Measurements from ENCODE around the gene NKTR. TPM values are rescaled to one million over a fixed set of nuclear protein-coding genes. Genes with fewer than 3 reads are reported as not detected.

Gene NKTR
- total and polyA plus RNA-seq, 2 experiments from 2014 or later: 36.8 to 74.3 TPM

- peaks cover 99% of the 10 kb centered on the region for H3K79me2 ChIP-seq
- H3K4me2 ChIP-seq: no peak overlapping the region
- peaks cover 96% of the 10 kb centered on the region for H4K20me1 ChIP-seq (ENCODE audit: insufficient read depth, poor library complexity, severe bottlenecking)
- H3K27me3 ChIP-seq: no peaks in the 10 kb centered on the region
- no peaks in the 10 kb centered on the region for H3K36me3 ChIP-seq (replicated peaks; ENCODE audit: insufficient read depth, low read depth)
- DNase-seq (ENCODE audit: low spot score): no peak
- H3K27ac ChIP-seq: no peak overlapping the region
- TF ChIP-seq CTCF (IDR thresholded peaks at IDR 0.05; ENCODE audit: poor library complexity) (no peak), EZH2 (IDR thresholded peaks at IDR 0.05; ENCODE audit: borderline replicate concordance) (no peak), EZH2phosphoT487 (IDR thresholded peaks at IDR 0.05; ENCODE audit: low read depth, severe bottlenecking, unreplicated experiment) (no peak)
- H3K4me3 ChIP-seq: no peak overlapping the region
- no peaks in the 10 kb centered on the region for H3K9me3 ChIP-seq (ENCODE audit: low read depth)
- no peaks in the 10 kb centered on the region for H3K9me2 ChIP-seq (replicated peaks; ENCODE audit: insufficient read depth)
- H2AFZ ChIP-seq: no peak overlapping the region
- H3K4me1 ChIP-seq (ENCODE audit: insufficient read depth): no peaks in the 10 kb centered on the region
- WGBS (ENCODE audit: low lambda C conversion rate, missing lambda C conversion rate): 91% methylated on average over 1 of the region's 1 CpG
These were observed 11.7 kb downstream of the NKTR start for GRCh38 chr3:42612217-42612616.

- H3K27me3 ChIP-seq: no peaks in the 10 kb centered on the region
- H3K4me2 ChIP-seq: no peak overlapping the region
- 94% methylated on average over 3 of the region's 3 CpGs for WGBS (ENCODE audit: low lambda C conversion rate, missing lambda C conversion rate)
- no peaks in the 10 kb centered on the region for H3K9me2 ChIP-seq (replicated peaks; ENCODE audit: insufficient read depth)
- no peaks in the 10 kb centered on the region for H3K4me1 ChIP-seq (ENCODE audit: insufficient read depth)
- no peaks in the 10 kb centered on the region for H3K36me3 ChIP-seq (replicated peaks; ENCODE audit: insufficient read depth, low read depth)
- no peak overlapping the region for H3K27ac ChIP-seq
- no peak for DNase-seq (ENCODE audit: low spot score)
- peaks cover 98% of the 10 kb centered on the region for H4K20me1 ChIP-seq (ENCODE audit: insufficient read depth, poor library complexity, severe bottlenecking)
- no peak overlapping the region for H3K4me3 ChIP-seq
- H3K9me3 ChIP-seq (ENCODE audit: low read depth): no peaks in the 10 kb centered on the region
- H2AFZ ChIP-seq: no peak overlapping the region
- peaks cover 100% of the 10 kb centered on the region for H3K79me2 ChIP-seq
- TF ChIP-seq EZH2phosphoT487 (IDR thresholded peaks at IDR 0.05; ENCODE audit: low read depth, severe bottlenecking, unreplicated experiment): no peak
- no peak for TF ChIP-seq EZH2 (IDR thresholded peaks at IDR 0.05; ENCODE audit: borderline replicate concordance)
- no peak for TF ChIP-seq CTCF (IDR thresholded peaks at IDR 0.05; ENCODE audit: poor library complexity)
These were observed 12.4 kb downstream of the NKTR start for GRCh38 chr3:42612928-42613327.

GRCh38 chr3:42613462-42613861 lies 13.0 kb downstream of the NKTR start:
- Histone ChIP-seq H3K4me1 (ENCODE audit: insufficient read depth) (no peaks in the 10 kb centered on the region), H3K79me2 (peaks cover 98% of the 10 kb centered on the region), H2AFZ (no peak overlapping the region), H3K4me3 (no peak overlapping the region), H4K20me1 (ENCODE audit: insufficient read depth, poor library complexity, severe bottlenecking) (peaks cover 93% of the 10 kb centered on the region), H3K27me3 (no peaks in the 10 kb centered on the region), H3K27ac (no peak overlapping the region), H3K36me3 (replicated peaks; ENCODE audit: insufficient read depth, low read depth) (no peaks in the 10 kb centered on the region), H3K9me3 (ENCODE audit: low read depth) (no peaks in the 10 kb centered on the region), H3K9me2 (replicated peaks; ENCODE audit: insufficient read depth) (no peaks in the 10 kb centered on the region), H3K4me2 (no peak overlapping the region)
- DNase-seq (ENCODE audit: low spot score): no peak
- 95% methylated on average over 2 of the region's 2 CpGs for WGBS (ENCODE audit: low lambda C conversion rate, missing lambda C conversion rate)
- no peak for TF ChIP-seq EZH2 (IDR thresholded peaks at IDR 0.05; ENCODE audit: borderline replicate concordance)
- peak; percentile 39 for TF ChIP-seq CTCF (IDR thresholded peaks at IDR 0.05; ENCODE audit: poor library complexity)
- TF ChIP-seq EZH2phosphoT487 (IDR thresholded peaks at IDR 0.05; ENCODE audit: low read depth, severe bottlenecking, unreplicated experiment): no peak

- WGBS (ENCODE audit: low lambda C conversion rate, missing lambda C conversion rate): 84% methylated on average over 2 of the region's 2 CpGs
- H3K4me3 ChIP-seq: no peak overlapping the region
- H3K9me3 ChIP-seq (ENCODE audit: low read depth): no peaks in the 10 kb centered on the region
- no peak overlapping the region for H3K4me2 ChIP-seq
- peaks cover 11% of the 10 kb centered on the region for H3K79me2 ChIP-seq
- no peaks in the 10 kb centered on the region for H3K36me3 ChIP-seq (replicated peaks; ENCODE audit: insufficient read depth, low read depth)
- H4K20me1 ChIP-seq (ENCODE audit: insufficient read depth, poor library complexity, severe bottlenecking): no peaks in the 10 kb centered on the region
- TF ChIP-seq EZH2 (IDR thresholded peaks at IDR 0.05; ENCODE audit: borderline replicate concordance): no peak
- no peak for TF ChIP-seq EZH2phosphoT487 (IDR thresholded peaks at IDR 0.05; ENCODE audit: low read depth, severe bottlenecking, unreplicated experiment)
- no peak for TF ChIP-seq CTCF (IDR thresholded peaks at IDR 0.05; ENCODE audit: poor library complexity)
- no peaks in the 10 kb centered on the region for H3K27me3 ChIP-seq
- H3K27ac ChIP-seq: no peak overlapping the region
- H3K9me2 ChIP-seq (replicated peaks; ENCODE audit: insufficient read depth): no peaks in the 10 kb centered on the region
- no peak overlapping the region for H2AFZ ChIP-seq
- no peaks in the 10 kb centered on the region for H3K4me1 ChIP-seq (ENCODE audit: insufficient read depth)
- no peak for DNase-seq (ENCODE audit: low spot score)
These were observed 31.1 kb downstream of the NKTR start for GRCh38 chr3:42631620-42632019.
